ENCODE measurements around the gene EXOC3.
"Not testable (repeated sequence)": the region's sequence is repeated elsewhere in the genome, so short reads cannot be mapped to it uniquely, and the experiment has no call there.

Gene EXOC3

GRCh38 chr5:484556-484955, 41.6 kb downstream of the EXOC3 start:
- no peak overlapping the region for H3K4me3 ChIP-seq (ENCODE audit: low read depth, low read length)
- TF ChIP-seq, protein P1, sequence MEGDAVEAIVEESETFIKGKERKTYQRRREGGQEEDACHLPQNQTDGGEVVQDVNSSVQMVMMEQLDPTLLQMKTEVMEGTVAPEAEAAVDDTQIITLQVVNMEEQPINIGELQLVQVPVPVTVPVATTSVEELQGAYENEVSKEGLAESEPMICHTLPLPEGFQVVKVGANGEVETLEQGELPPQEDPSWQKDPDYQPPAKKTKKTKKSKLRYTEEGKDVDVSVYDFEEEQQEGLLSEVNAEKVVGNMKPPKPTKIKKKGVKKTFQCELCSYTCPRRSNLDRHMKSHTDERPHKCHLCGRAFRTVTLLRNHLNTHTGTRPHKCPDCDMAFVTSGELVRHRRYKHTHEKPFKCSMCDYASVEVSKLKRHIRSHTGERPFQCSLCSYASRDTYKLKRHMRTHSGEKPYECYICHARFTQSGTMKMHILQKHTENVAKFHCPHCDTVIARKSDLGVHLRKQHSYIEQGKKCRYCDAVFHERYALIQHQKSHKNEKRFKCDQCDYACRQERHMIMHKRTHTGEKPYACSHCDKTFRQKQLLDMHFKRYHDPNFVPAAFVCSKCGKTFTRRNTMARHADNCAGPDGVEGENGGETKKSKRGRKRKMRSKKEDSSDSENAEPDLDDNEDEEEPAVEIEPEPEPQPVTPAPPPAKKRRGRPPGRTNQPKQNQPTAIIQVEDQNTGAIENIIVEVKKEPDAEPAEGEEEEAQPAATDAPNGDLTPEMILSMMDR (IDR thresholded peaks at IDR 0.05; ENCODE audit: insufficient read depth, low read depth, low read length, missing control alignments), result no peak
- no peak for DNase-seq (ENCODE audit: low read depth)

- TF ChIP-seq, protein P1 (IDR thresholded peaks at IDR 0.05; ENCODE audit: insufficient read depth, low read depth, low read length, missing control alignments), result no peak
Observed at GRCh38 chr5:485113-485945, 42.4 kb downstream of the EXOC3 start.

GRCh38 chr5:485946-486491, 43.0 kb downstream of the EXOC3 start:
- H3K4me3 ChIP-seq (ENCODE audit: low read depth, low read length), result no peak overlapping the region
- TF ChIP-seq, protein P1 (IDR thresholded peaks at IDR 0.05; ENCODE audit: insufficient read depth, low read depth, low read length, missing control alignments), result no peak
- no peak for DNase-seq (ENCODE audit: low read depth)

More at GRCh38 chr5:485113-485945, 42.4 kb downstream of the EXOC3 start:
- no peak for DNase-seq (ENCODE audit: low read depth)
- H3K4me3 ChIP-seq (ENCODE audit: low read depth, low read length), result no peak overlapping the region

DNA sequence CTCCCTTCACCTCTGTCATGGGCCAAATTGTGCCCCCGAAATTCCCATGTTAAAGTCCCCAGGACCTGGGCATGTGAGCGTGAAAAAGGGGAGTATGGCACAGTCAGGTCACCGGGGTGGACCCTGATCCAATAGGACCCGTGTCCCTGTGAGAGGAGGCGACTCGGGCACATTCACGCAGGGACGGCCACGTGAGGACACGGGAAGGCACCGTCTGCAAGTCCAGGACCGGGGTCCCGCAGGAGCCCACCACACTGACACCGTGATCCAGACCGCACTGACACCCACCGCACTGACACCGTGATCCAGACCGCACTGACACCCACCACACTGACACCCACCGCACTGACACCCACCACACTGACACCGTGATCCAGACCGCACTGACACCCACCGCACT, 43.6 kb downstream of the EXOC3 start:
- not testable (repeated sequence) for H3K4me3 ChIP-seq (ENCODE audit: low read depth, low read length); DNase-seq (ENCODE audit: low read depth)

- TF ChIP-seq, protein P1 (IDR thresholded peaks at IDR 0.05; ENCODE audit: insufficient read depth, low read depth, low read length, missing control alignments), result no peak
- DNase-seq (ENCODE audit: low read depth), result no peak
- no peak overlapping the region for H3K4me3 ChIP-seq (ENCODE audit: low read depth, low read length)
Observed at GRCh38 chr5:488241-488640, 45.3 kb downstream of the EXOC3 start.

DNA sequence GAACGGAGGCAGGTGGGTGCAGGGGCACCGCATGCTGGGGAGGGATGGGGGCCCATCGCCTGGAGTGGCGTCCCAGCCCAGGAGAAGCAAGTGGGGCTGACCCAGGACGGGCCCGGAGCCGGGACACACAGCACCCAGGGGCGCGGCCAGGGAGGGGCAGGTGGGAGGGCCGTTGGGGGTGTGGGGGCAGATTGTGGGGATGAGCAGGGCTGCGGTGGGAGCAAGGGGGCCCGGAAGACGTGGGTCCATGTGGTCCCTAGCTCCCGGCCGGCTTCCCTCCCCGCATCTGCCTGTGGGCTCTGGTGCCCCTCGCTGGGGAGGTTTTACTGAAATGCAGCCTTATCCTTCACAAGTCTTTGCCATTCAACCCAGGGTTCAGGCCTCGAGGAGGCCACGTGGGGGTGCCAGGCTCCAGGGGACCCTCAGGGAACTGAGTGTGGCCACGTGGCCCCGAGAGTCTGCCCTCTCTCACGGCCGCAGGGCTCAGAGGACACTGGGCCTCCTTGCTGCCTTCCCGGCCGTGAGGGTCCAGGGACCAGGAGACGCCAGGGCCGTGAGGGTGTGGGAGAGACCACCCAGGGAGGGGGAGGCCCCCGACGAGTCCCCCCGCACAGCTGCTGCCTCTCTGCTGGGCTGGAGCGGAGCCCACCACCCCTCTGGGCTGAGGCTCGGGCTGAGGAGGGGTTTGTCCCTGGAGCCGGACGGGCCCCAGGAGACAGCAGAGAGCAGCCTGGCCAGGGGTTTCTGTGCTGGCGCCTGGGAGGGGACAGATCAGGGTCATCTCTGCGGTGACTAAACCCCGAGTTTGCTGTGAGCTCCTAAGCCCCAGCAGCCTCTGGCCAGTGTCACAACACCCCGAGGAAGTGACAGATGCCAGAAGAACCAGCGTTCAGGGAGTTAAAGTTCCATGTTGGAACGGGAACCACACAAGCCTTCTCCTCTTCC, 46.0 kb downstream of the EXOC3 start:
- DNase-seq (ENCODE audit: low read depth), result no peak
- no peak overlapping the region for H3K4me3 ChIP-seq (ENCODE audit: low read depth, low read length)
- TF ChIP-seq, protein P1 (IDR thresholded peaks at IDR 0.05; ENCODE audit: insufficient read depth, low read depth, low read length, missing control alignments), result no peak

DNA sequence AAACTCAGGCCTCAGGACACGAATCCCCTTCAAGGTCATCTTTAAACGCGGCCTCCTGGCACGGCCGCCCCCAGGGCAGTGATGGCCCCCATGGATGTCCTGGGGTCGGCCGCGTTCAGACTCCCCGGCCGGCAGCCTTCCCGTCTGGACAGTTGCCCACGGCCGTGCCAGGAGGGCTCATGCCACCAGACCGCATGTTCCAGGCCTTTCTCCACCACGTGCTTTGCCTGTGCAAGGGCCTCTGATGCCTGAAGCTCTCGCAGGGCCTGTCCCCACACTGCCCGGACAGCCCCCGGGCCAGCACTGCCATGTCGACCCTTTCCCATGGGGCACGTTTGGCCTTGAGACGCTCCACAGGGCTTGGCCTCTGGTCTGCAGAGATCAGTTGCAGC, 46.7 kb downstream of the EXOC3 start:
- DNase-seq (ENCODE audit: low read depth), result no peak
- H3K4me3 ChIP-seq (ENCODE audit: low read depth, low read length), result no peak overlapping the region
- TF ChIP-seq, protein P1 (IDR thresholded peaks at IDR 0.05; ENCODE audit: insufficient read depth, low read depth, low read length, missing control alignments), result no peak
